GM18909 (cell line): Measurements from ENCODE around the gene NCBP1.
"Not testable (repeated sequence)": the region's sequence is repeated elsewhere in the genome, so short reads cannot be mapped to it uniquely, and the experiment has no call there.

Source experiments
- ATAC-seq: cut with Tn5 transposase; IDR thresholded peaks from one replicate; pipeline ENCODE4 v1.9.1; 2021; ENCODE audit warnings: mild to moderate bottlenecking; ENCODE audit not compliant: unreplicated experiment, poor library complexity

Gene NCBP1, protein sequence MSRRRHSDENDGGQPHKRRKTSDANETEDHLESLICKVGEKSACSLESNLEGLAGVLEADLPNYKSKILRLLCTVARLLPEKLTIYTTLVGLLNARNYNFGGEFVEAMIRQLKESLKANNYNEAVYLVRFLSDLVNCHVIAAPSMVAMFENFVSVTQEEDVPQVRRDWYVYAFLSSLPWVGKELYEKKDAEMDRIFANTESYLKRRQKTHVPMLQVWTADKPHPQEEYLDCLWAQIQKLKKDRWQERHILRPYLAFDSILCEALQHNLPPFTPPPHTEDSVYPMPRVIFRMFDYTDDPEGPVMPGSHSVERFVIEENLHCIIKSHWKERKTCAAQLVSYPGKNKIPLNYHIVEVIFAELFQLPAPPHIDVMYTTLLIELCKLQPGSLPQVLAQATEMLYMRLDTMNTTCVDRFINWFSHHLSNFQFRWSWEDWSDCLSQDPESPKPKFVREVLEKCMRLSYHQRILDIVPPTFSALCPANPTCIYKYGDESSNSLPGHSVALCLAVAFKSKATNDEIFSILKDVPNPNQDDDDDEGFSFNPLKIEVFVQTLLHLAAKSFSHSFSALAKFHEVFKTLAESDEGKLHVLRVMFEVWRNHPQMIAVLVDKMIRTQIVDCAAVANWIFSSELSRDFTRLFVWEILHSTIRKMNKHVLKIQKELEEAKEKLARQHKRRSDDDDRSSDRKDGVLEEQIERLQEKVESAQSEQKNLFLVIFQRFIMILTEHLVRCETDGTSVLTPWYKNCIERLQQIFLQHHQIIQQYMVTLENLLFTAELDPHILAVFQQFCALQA

DNA sequence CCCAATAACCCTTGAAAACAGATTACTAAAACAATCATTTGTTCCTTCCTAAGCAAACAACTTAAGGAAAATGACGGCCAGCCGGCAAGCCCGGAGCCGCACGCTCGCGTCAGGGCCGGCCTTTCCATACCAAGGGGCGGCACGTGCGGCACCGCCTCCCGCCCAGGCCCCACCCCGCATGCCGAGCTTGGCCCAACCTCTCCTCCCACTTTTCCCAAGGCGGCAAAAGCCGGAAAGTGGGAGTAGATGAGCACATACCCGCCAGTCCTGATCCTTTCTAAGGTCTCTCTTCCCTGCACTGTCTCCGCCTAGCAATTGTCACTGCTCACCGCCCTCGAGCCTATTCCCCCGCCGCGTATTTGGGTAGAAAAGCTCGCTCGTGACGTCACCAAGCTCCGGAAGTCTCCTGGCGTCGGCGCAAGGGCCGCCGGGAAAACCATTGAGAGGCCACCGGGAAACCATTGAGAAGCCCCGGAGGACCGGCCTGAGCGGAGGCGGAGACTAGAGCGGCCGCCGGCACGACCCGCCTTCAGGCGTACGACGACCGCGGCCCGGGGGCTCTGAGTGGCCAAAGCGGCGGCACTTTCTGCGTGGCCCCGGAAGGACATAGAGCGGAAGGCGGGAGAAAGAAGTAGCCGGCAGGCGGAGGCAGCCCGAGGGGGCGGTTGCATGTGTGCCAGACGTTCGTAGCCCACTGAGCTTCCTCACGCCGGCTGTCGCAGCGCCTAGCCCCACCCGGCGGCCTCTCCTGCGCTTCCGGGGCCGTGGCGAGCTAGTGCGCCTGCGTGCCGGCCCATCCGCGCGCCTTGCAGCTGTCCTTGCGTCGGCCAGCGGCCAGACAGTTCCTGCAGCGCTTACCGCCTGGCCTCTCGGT, at the start of gene NCBP1, which contains the start of gene TSTD2:
Gene NCBP1, plus strand, starts transcription at position 837 of the 874 bp plus-strand sequence. CDS start 61 bp downstream, outside the sequence.
Gene TSTD2, minus strand, starts transcription at position 384 of the 874 bp plus-strand sequence. CDS start 5,806 bp downstream, outside the sequence.
- ATAC-seq = peak; percentile 88

DNA sequence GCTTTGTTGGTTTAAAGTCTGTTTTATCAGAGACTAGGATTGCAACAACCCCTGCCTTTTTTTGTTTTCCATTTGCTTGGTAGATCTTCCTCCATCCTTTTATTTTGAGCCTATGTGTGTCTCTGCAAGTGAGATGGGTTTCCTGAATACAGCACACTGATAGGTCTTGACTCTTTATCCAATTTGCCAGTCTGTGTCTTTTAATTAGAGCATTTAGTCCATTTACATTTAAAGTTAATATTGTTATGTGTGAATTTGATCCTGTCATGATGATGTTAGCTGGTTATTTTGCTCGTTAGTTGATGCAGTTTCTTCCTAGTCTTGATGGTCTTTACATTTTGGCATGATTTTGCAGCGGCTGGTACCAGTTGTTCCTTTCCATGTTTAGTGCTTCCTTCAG, 48.8 kb upstream of the NCBP1 start:
- ATAC-seq = not testable (repeated sequence)

DNA sequence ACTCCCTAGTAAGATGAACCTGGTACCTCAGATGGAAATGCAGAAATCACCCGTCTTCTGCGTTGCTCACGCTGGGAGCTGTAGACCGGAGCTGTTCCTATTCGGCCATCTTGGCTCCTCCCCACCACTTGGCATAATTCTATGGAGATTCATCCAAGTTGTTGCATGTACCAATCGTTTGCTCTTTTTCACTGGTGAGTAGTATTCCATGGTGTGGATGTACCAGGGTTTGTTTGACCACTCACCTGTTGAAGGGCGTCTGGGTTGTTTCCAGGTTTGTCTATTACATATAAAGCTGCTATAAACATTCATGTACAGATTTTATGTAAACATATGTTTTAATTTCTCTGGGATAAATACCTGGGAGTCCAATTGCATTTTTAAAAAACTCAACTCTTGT, 46.7 kb upstream of the NCBP1 start:
- ATAC-seq = not testable (repeated sequence)

DNA sequence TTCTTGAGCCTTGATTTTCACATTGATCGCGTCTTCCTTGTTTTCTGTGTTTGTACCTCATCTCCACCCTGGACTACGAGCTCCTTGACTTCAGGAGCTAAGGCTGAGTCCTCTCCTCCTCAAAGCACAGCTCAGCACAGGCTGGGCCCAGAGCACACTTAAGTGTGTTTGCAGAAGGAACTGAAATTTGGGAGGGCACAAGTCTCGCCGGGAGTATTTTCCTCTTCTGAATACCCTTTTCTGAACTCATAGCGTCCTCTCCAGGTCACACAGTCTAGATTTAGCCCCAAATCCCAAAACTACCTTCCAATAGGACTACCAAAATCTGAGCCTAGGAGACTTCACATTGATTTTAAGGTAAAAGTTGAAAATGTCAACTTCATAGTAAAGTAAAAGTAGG, 42.1 kb upstream of the NCBP1 start:
- ATAC-seq = no peak

DNA sequence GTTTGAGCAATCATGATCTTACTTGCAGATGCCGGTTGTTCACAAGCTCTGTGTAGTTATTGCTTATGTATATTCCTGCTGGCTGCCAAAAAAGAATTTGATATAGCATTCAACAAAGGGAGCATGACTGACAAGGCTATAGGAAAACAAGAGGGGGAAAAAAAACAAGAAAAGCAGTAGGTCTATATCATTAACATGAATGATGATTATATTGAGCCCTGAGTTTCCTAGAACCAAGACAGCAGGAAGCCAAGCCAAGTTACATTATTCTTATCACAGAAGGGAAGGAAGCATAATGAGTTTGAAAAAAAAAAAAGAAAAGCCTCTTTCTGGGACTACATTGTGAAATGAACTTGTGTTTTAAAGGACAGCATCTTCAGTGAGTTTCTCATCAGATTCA, 41.5 kb upstream of the NCBP1 start:
- no peak for ATAC-seq

DNA sequence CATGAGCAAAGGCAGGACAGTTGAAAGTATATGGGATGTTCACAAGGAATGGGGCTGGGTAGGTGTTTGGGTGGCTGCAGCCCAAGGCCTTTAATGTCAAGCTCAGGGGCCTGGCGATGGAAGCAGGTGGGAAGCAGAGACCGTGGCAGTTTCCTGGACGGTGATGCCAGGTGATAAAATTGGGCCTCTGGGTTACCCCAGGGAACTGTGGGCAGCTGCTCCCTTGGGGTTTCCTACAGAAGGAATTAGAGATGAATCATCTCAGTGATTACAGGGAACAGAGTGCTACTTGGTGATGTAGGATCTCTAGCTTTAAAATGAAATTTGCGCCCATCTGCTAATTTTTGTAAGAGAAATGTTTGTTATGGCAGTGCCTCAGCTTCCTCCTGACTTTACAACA, 39.7 kb upstream of the NCBP1 start:
- ATAC-seq = no peak

DNA sequence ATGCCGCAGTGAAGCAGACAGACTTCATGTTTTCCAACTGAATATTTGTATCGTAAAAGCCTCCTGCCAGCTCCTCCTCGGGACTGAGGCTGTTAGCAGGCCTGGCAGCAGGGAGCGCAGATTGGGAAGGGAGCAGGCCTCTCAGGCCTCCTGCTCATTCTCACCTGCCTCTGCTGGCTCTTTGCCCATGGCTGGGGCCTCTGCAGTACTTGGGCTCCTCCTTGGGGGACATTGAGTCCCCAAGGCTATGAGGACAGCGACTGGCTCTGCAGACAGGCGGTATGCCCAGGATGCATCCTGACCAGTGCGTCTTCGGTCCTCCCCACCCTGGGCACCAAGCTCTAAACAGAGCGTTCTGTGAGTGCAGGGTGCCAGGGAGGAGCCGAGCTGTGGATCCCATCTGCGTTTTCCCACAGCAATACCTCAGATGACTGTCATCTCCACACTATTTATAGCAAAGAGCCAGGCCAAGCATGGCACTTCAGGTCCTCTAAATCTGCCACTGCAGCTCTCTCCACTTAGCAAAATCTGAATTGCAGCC, 39.2 kb upstream of the NCBP1 start:
- no peak for ATAC-seq

DNA sequence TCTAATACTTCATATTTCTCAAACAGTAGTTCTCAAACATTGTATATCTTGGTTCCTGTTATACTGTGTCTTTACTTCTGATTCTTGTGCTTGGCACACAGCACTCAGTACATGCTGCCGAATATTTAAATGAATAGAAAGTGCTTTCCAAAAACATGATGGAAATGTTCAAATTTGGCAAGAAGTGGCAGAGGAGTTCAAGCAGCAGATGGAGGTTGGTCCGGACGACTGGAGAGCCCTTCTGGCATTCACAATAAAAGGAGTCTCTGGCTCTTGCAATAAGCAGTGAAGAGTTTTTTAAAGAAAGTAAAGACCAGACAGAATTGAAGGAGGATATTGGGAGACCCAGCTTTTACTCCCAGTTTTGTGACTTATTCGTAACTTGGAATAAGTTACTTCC, 36.7 kb upstream of the NCBP1 start:
- no peak for ATAC-seq

DNA sequence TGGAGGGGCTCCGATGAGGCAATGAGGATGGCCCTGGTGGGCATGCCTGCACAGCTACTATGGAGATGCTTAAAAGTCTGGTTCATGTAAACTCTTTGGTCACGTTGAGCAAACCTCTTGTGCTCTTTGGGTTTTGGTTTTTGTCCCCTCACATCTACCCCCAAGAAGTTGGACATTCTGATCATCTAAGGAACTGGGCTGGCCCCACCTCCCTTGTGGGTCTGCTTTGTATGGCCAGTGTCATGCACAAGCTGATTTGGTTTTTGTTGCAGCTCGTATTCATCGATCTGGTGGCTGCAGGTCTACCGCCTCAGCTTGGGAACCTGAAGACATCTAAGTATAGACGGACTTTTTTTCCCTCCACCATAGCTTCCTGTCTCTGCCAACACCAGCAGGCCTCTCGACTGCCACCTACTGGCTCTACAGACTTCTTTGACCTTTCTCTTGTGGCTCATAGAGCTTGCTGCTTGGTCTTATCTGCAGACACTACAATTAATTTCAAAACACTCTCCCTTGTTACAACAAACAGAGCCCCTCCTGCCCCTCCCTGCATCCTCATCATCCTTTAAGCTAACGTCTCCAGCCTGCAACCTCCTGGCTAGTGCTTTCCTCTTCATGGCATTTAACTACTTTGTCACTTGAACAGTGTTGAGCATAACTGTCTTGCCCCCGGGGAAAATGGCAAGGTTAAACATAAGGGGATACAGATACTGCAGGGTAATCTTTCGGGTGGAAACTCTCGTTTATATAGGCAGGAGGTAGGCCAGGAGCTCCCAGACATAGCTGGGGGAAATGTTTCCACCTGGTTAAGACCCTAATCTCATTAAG, 34.9 kb upstream of the NCBP1 start:
- ATAC-seq = peak; percentile 88

DNA sequence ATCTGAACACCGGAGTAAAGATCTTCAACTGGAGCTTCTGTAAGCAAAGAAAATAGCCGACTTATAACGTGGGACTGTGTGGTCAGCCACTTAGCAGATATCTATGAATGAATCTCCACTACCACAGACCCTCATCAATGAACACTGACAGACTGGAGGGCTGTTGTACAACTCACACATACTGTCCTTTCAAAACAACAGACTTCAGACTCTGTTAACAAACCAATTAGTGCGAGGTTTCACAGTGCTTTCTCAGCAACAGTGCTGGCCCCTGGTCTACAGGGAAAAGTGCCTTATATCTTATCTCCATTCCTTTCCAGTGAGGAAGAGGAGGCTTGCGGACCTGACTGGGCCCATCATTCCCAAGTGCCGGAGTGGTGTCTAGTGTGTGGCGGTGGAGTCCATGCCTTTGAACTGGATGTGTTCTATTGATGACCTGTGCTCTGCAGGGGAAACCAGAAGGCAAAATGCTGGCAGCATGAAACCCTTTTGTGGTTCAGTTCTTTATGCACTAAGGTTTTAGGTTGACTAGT, 34.2 kb upstream of the NCBP1 start:
- ATAC-seq = no peak

DNA sequence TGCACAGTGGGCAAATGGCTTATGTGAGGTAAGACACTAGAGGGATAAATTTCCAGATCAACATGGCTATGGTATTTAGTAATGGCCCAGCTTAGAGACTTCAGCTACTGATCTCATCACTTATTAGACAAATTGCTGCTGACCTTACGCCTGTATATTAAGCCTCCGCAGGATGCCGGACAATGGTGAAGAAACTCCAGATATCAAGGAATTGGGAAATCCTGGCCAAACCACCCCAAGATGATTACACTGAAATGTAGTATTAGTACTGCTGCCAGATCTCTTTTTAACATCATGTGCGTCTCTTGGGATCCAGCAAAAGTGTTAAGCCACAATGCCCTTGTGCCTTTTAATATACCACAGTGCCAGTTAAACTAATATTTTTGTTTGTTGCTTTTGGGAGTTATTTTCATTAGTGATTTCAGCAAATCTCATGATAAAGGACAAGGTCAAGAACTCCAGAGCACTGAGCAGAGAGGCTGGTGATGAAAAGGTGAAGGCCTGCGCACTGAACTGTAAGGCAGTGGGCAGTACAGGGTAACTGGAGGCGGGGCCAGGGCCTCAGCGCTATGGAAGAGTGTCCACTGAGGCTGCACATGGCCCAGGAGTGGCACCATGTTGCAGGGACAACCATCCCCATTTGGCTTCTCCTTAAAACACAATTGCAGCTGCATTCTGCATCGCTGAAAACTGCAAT, 32.9 kb upstream of the NCBP1 start:
- no peak for ATAC-seq

DNA sequence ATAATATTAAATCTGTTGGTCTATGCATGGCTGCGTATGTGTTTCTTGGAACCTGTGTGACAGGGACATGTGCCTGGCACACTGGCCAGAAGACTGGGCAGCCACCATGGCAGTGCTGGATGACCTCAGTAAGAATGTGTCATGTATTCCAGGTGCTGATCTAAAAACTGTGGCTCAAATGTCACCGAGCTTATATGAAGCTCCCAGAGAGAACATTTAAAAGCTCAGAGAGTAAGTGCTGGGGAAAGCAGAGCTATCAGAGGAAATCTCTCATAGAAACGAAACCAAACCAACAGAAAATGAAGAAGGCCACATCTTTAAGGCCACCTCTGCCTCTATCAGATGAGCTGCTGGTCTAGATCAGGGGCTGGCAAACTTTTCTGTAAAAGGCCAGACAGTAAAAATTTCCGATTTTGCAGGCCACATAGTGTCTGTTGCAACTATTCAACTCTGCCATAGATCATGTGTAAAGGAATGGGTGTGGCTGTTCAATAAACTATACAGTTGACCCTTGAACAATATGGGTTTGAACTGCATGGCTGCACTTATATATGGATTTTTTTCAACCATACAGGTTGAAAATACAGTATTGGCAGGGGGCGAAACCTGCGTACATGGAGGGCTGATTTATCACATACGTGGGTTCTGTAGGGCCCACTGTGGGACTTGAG, 32.3 kb upstream of the NCBP1 start:
- ATAC-seq = no peak

DNA sequence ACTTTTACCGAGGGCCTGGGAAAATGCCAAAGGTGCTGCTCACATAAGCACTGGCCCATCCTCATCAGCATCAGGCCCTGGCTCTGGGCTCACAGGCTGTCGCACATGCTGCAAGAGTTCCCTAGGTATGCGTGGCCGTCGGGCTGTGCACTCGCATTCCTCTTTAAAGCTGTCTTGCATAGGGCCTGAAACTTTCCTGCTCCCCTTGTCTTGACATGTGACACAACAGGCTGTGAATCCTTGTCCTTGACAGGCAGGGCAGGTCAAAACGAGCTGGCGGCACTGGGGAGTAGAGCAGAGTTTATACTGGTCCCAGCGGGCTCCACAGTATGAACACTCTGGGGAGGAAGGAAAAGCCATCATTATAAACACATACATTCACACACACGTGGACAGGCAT, 31.2 kb upstream of the NCBP1 start:
- ATAC-seq = no peak

DNA sequence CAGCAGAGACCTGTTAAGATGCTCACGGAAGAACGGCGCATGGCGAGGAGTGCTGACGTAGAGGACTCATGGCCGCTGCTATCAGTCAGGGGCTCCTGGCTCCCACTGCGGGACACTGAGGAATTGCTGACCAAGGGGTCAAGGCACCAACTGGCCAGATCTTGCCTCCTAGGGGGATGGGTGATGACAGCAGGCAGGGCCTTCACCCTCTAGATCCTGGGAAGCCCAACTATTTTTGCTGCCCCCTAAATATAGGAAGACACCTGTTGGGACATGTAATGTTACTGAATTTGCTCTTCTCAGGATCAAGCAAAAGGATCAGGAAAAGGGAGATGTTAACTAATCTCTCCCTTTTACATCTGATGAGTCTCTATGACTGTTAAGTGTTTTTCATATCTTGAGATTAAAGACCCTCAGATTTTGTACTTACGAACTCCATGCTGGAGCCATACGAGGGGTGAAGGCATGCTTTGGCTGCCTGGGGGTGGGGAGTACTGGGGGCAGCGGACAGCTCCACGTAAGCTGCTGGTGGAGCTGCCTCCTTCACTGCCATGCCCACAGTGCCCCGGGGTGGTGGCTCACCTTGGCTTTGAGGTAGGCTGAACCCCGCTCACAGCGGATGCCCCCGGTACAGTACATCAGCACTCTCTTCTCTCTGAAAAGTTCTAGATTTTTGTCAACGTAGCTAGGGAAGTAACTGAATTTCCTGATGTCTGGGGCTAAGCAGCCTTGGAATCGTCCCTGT, 28.5 kb upstream of the NCBP1 start:
- ATAC-seq = no peak

DNA sequence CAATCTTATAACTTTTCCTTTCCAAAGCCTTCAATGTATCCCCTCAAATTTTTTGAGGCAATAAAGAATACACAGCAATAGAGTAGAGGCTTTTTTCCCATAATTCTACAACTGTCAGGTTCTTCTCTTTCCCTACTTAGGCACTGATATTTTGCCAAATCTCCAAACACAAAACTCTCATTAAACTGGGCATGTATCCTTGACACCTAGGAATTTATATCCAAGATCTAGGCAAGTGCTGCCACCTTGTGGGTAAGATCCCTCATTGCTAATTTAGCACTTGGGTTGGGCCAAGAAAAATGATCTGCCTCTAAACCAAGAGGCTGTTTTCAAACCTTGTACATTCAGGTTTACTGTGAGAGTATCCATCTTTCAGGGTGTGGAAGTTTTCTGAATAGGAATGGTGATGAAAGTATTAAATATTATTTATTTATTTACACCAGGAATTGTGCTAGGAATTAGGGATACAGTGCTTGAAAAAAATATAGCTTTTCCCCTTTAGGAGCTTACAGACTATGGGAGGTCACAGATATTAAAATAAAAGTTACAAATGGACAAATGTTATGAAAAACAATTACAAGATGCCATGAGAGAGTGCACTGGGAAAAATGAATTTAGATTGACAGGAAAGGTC, 18.1 kb upstream of the NCBP1 start:
- ATAC-seq = no peak

DNA sequence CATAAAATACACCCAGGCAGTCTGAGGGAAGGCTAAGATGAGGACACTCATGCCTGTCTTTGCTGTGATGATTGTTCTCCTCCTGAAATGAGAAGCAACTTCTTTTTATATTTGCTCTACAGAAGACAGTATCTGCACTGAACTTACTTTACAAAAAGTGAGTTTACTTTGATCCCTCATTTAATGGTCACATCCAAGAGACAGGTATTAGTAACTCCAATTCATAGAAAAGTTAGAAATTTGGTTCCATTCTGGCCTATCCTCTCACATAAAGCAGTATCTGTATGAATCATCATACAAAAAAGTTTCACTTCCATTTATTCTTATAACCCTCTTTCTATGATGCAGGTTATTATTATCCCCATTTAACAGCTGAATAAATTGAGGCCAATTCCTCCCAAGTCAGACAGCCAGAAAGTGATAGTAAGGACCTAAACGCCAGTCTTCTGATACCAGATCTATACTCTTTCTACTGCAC, 15.6 kb upstream of the NCBP1 start:
- no peak for ATAC-seq

DNA sequence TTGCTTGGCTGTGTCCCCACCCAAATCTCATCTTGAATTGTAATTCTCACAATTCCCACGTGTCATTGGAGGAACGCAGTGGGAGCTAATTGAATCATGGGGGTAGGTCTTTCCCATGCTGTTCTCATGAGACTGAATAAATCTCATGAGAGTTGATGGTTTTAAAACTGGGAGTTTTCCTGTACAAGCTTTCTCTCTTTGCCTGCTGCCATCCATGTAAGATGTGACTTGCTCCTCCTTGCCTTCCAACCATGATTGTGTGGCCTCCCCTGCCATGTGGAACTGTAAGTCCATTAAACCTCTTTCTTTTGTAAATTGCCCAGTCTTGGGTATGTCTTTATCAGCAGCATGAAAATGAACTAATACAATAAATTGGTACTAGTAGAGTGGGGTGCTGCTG, 13.6 kb upstream of the NCBP1 start:
- ATAC-seq = not testable (repeated sequence)
